Right lobe of liver (tissue), 6 donors: ENCODE results near the gene LSP1. TPM values are rescaled to one million over a fixed set of nuclear protein-coding genes. Genes with fewer than 3 reads are reported as not detected.
A peak's percentile ranks its signal among the peaks of the same experiment; 100 is the strongest.

Source experiments
- ATAC-seq, 4 donors: fragments of 200-7000 bp; cut with Tn5 transposase; one replicate each; pipeline ENCODE4 v1.9.1; 2020; ENCODE audit warnings: mild to moderate bottlenecking in 4 of 4, moderate library complexity in 4 of 4
- DNase-seq, 3 donors: peaks; one replicate each; pipeline ENCODE4 v3.0.0-alpha.2; 2020
- H3K27ac ChIP-seq, 3 donors: fragments of 200-600 bp; one replicate each; pipeline ENCODE4 v1.8.0; 2022
- H3K27me3 ChIP-seq, 2 donors: fragments of 200-600 bp; one replicate each; pipeline ENCODE4 v1.8.0; 2022
- H3K36me3 ChIP-seq, 4 donors: fragments of 200-600 bp; sonication (generic) in 1 of 4; one replicate each; pipeline versions ENCODE4 v1.5.1 to v1.8.0; 2017 to 2022; ENCODE audit warnings: control low read depth in 1 of 4
- H3K4me1 ChIP-seq, 4 donors: fragments of 200-600 bp; sonication (generic) in 1 of 4; one replicate each; pipeline versions ENCODE4 v1.5.1 to v1.8.0; 2017 to 2022; ENCODE audit warnings: control low read depth in 1 of 4
- H3K4me3 ChIP-seq, 3 donors: fragments of 200-600 bp; one replicate each; pipeline ENCODE4 v1.8.0; 2022
- H3K9me3 ChIP-seq, 4 donors: fragments of 200-600 bp; sonication (generic) in 1 of 4; one replicate each; pipeline versions ENCODE4 v1.5.1 to v1.8.0; 2017 to 2022; ENCODE audit warnings: control low read depth in 1 of 4
- CTCF ChIP-seq, 4 donors: fragments of 200-600 bp in 3 of 4; fragments of 450-650 bp in 1 of 4; IDR thresholded peaks; one replicate each; pipeline versions ENCODE4 v1.5.1 to v1.8.0; 2016 to 2022; ENCODE audit warnings: antibody characterized with exemption in 4 of 4, mild to moderate bottlenecking in 2 of 4
- POLR2A ChIP-seq: fragments of 450-650 bp; IDR thresholded peaks from one replicate; pipeline ENCODE4 v1.6.1; 2017; ENCODE audit warnings: antibody characterized with exemption, mild to moderate bottlenecking
- whole genome bisulfite sequencing: methylation state at CpG from one replicate; pipeline ENCODE4 v1.1.6; 2018; ENCODE audit warnings: low coverage, low lambda C conversion rate; ENCODE audit not compliant: insufficient coverage; ENCODE audit errors: missing lambda C conversion rate; 5-methylcytosine and 5-hydroxymethylcytosine counted together
- intact Hi-C, 2 donors: fragments of 100-400 bp; cut with DNase I; formaldehyde crosslinking; loops; one replicate each; pipeline versions ENCODE4 v1.11.2 to v1.14.1; 2022
- total RNA-seq, 6 experiments: library from RNA; depleted of rRNA in 2 of 6; stranded (reverse); fragments of >200 nt in 2 of 6; fragmentation: NEBNext Ultra II Directional in 3 of 6; extraction: Animal tissue kit (Norgen Biotek cat#: 25700) in 3 of 6; gene quantifications; one replicate each; pipeline versions ENCODE4 v1.1.0 to v1.2.4, GENCODE V29; 2016 to 2023
- donor health status: DM: no; HTN: yes; CAD: no.
- donor health status: DM: no; HTN: no; CAD: no.
- donor health status: DM: no; HTN: no; CAD: no.
- donor health status: DM: no; HTN: yes; CAD: no.
- donor health status: DM: no; HTN: yes; CAD: no.

LSP1 gene
- total RNA-seq, 6 experiments from 2014 or later = 2.3 to 20.6 (median 8.8) TPM

GRCh38 chr11:1935156-1936071 lies 82.5 kb downstream of the LSP1 start:
- DNase-seq = peak; percentile 14 to 46 (median 42)
- H3K9me3 ChIP-seq = no peaks in the 10 kb centered on the region
- H3K36me3 ChIP-seq = no peaks in the 10 kb centered on the region
- H3K27me3 ChIP-seq = no peaks in the 10 kb centered on the region
- peak in 1 of 4 donors; percentile 15 for ATAC-seq
- H3K27ac ChIP-seq = no peak overlapping the region
- TF ChIP-seq POLR2A = no peak
- TF ChIP-seq CTCF (IDR thresholded peaks at IDR 0.05) = no peak
- intact Hi-C loops = no loop called here
- no peak overlapping the region for H3K4me3 ChIP-seq
- no peaks in the 10 kb centered on the region for H3K4me1 ChIP-seq
- WGBS = 52% methylated on average over 8 of the region's 33 CpGs

GRCh38 chr11:1936072-1936780 lies 83.3 kb downstream of the LSP1 start:
- peak; percentile 16 to 41 (median 37) for DNase-seq
- Histone ChIP-seq H3K9me3 (no peaks in the 10 kb centered on the region), H3K27ac (no peak overlapping the region), H3K4me1 (no peaks in the 10 kb centered on the region), H3K27me3 (no peaks in the 10 kb centered on the region), H3K36me3 (no peaks in the 10 kb centered on the region), H3K4me3 (no peak overlapping the region)
- TF ChIP-seq CTCF (IDR thresholded peaks at IDR 0.05) (no peak), POLR2A (no peak)
- intact Hi-C loops = no loop called here
- 40% methylated on average over 2 of the region's 34 CpGs for WGBS
- no peak for ATAC-seq

- peak; percentile 19 to 41 (median 39) for DNase-seq
- no peak overlapping the region for H3K4me3 ChIP-seq
- no peaks in the 10 kb centered on the region for H3K9me3 ChIP-seq
- intact Hi-C loops = no loop called here
- H3K36me3 ChIP-seq = no peaks in the 10 kb centered on the region
- no peaks in the 10 kb centered on the region for H3K27me3 ChIP-seq
- ATAC-seq = no peak
- H3K4me1 ChIP-seq = no peaks in the 10 kb centered on the region
- WGBS = 77% methylated on average over 4 of the region's 34 CpGs
- TF ChIP-seq CTCF (IDR thresholded peaks at IDR 0.05) (no peak), POLR2A (no peak)
- no peak overlapping the region for H3K27ac ChIP-seq
These were observed 84.1 kb downstream of the LSP1 start for GRCh38 chr11:1936781-1937615.

- Histone ChIP-seq H3K27ac (no peak overlapping the region), H3K9me3 (no peaks in the 10 kb centered on the region), H3K36me3 (no peaks in the 10 kb centered on the region), H3K4me3 (no peak overlapping the region), H3K4me1 (no peaks in the 10 kb centered on the region), H3K27me3 (no peaks in the 10 kb centered on the region)
- peak; percentile 10 to 56 (median 40) for DNase-seq
- no peak for ATAC-seq
- TF ChIP-seq POLR2A = no peak
- no peak for TF ChIP-seq CTCF (IDR thresholded peaks at IDR 0.05)
- intact Hi-C loops = no loop called here
- WGBS = 90% methylated on average over 10 of the region's 35 CpGs
These were observed 84.9 kb downstream of the LSP1 start for GRCh38 chr11:1937616-1938342.
